MCF 10A (cell line): ENCODE measurements around the gene NRARP. TPM values are rescaled to one million over a fixed set of nuclear protein-coding genes. Genes with fewer than 3 reads are reported as not detected.
A peak's percentile ranks its signal among the peaks of the same experiment; 100 is the strongest.

Experiments
- BruUV-seq: library from RNA; stranded (reverse); fragments of 400-500 nt; replicated peaks from 2 replicates; lab custom pipeline; 2021; lab: Mats Ljungman, UMichigan
- CTCF ChIA-PET: fragments of 300-600 bp; sonication (Branson Sonifier 250); formaldehyde crosslinking; extraction: SDS; loops from one replicate; lab custom pipeline; 2021; ENCODE audit warnings: antibody characterized with exemption, inconsistent platforms; lab: Yijun Ruan, JAX
- POLR2A ChIA-PET: fragments of 300-600, 350-650 bp; sonication (Branson Sonifier 250); formaldehyde crosslinking; extraction: SDS; loops from one replicate; lab custom pipeline; 2020; ENCODE audit warnings: antibody characterized with exemption, inconsistent platforms; lab: Yijun Ruan, JAX
- DNase-seq: peaks from one replicate; pipeline ENCODE4 v3.0.0-alpha.2; 2018; ENCODE audit not compliant: unreplicated experiment
- H3K27ac Mint-ChIP-seq: one replicate; pipeline ENCODE4 v1.8.0; 2022; ENCODE audit warnings: mild to moderate bottlenecking, low read depth, mixed read lengths; ENCODE audit not compliant: unreplicated experiment
- H3K27me3 Mint-ChIP-seq: one replicate; pipeline ENCODE4 v1.8.0; 2022; ENCODE audit warnings: mixed read lengths; ENCODE audit not compliant: insufficient read depth, unreplicated experiment
- H3K36me3 Mint-ChIP-seq: one replicate; pipeline ENCODE4 v1.8.0; 2022; ENCODE audit warnings: mild to moderate bottlenecking, moderate library complexity, mixed read lengths; ENCODE audit not compliant: insufficient read depth, unreplicated experiment
- H3K4me1 Mint-ChIP-seq: one replicate; pipeline ENCODE4 v1.8.0; 2022; ENCODE audit warnings: mixed read lengths; ENCODE audit not compliant: insufficient read depth, unreplicated experiment
- H3K4me3 Mint-ChIP-seq: one replicate; pipeline ENCODE4 v1.8.0; 2022; ENCODE audit warnings: mild to moderate bottlenecking, moderate library complexity, mixed read lengths; ENCODE audit not compliant: unreplicated experiment
- H3K9me3 Mint-ChIP-seq: one replicate; pipeline ENCODE4 v1.8.0; 2022; ENCODE audit warnings: mixed read lengths; ENCODE audit not compliant: unreplicated experiment
- intact Hi-C: fragments of 100-400 bp; cut with micrococcal nuclease; formaldehyde crosslinking; loops from 2 replicates; pipeline ENCODE4 v1.14.1; 2022
- total RNA-seq: library from RNA; stranded (reverse); gene quantifications from 2 replicates; pipeline ENCODE4 v1.2.3, GENCODE V29; 2022
- TF ChIP-seq, protein P1 (sequence below): fragments of 200-600 bp; IDR thresholded peaks from one replicate; pipeline ENCODE4 v1.8.0; 2022; ENCODE audit warnings: antibody characterized with exemption, mild to moderate bottlenecking; ENCODE audit not compliant: unreplicated experiment

NRARP gene
- total RNA-seq, 1 experiment from 2014 or later = 1.4 TPM

DNA sequence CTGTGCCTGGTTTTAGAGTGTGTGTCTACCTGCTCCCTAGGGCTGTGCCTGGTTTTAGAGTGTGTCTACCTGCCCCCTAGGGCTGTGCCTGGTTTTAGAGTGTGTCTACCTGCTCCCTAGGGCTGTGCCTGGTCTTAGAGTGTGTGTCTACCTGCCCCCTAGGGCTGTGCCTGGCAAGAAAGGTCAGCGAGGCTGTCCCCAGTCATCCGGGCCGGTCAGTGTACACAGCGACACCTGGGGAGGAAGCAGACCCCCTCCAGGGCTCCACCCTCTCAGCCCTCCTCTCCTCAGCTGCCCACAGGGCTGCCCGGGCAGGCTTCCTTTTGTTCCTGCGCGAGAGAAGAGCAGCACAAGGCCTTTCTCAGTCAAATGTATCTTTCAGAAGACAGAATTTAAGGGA lies 4.1 kb downstream of the NRARP start:
- Mint-ChIP-seq H3K27me3 (peaks cover 11% of the 10 kb centered on the region), H3K36me3 (peaks cover 5% of the 10 kb centered on the region), H3K4me3 (no peak overlapping the region), H3K27ac (no peak overlapping the region), H3K4me1 (no peaks in the 10 kb centered on the region), H3K9me3 (no peaks in the 10 kb centered on the region)
- DNase-seq = no peak
- no TSS peak for BruUV-seq
- TF ChIP-seq, protein P1, sequence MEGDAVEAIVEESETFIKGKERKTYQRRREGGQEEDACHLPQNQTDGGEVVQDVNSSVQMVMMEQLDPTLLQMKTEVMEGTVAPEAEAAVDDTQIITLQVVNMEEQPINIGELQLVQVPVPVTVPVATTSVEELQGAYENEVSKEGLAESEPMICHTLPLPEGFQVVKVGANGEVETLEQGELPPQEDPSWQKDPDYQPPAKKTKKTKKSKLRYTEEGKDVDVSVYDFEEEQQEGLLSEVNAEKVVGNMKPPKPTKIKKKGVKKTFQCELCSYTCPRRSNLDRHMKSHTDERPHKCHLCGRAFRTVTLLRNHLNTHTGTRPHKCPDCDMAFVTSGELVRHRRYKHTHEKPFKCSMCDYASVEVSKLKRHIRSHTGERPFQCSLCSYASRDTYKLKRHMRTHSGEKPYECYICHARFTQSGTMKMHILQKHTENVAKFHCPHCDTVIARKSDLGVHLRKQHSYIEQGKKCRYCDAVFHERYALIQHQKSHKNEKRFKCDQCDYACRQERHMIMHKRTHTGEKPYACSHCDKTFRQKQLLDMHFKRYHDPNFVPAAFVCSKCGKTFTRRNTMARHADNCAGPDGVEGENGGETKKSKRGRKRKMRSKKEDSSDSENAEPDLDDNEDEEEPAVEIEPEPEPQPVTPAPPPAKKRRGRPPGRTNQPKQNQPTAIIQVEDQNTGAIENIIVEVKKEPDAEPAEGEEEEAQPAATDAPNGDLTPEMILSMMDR = no peak
- intact Hi-C loops = no loop called here
- POLR2A ChIA-PET = no interaction called here
- CTCF ChIA-PET = interaction anchor here (1.2 kb wide), 1 partner anchor 11 kb away, joined by 4 read pairs; no protein-coding TSS in a partner anchor

DNA sequence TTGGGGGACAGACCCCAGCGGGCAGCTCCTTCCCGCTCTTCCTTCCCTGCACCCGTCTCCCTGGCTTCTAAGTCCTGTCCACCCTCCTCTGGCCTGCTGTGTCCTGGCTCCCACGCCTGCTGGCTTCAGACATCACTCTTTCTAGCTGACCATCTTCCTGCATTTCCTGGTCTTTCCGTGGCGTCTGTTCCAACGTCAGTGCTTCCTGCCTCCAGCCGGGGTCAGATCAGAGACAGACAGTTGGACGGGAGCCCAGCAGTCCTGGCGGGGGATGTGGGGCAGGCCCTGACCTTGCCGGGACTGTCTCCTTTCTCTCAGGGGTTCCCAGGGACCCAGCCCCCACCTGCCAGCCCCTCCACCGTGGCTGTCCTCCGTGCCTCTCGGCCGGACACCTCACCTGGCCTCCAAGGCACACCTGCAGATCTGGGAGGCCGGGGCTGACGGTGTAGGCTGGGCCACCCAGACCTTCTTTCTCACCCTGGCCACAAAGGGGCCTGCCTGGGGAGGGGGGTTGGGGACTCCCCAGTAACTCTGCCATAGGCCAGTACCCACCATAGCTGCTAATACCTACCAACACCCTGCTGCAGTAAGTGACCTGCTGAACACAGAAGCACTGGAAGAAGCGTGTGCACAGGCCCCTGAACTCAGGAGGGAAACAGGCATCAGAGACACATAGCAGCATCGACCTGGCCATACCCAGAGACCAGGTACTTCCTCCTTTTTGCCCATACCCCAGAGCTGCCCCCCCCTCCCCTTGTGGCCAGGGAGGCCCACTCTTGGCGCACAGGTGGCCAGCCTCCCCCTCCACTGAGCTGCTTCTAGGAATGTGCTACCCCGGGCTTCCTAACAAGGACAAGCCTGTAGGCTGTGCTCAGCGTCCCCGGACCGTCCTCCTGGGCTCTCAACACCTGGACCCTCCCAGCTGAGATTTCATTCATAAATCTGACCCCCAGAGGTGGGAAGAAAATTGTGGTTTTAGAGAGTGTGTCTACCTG lies 5.1 kb downstream of the NRARP start:
- TF ChIP-seq, protein P1 = no peak
- H3K36me3 Mint-ChIP-seq = peaks cover 5% of the 10 kb centered on the region
- H3K4me3 Mint-ChIP-seq = peak overlapping the region; percentile 44
- H3K27ac Mint-ChIP-seq = no peak overlapping the region
- no peaks in the 10 kb centered on the region for H3K4me1 Mint-ChIP-seq
- POLR2A ChIA-PET = no interaction called here
- DNase-seq = no peak
- CTCF ChIA-PET = interaction anchor here (0.6 to 1.3 kb wide), 3 partner anchors 8 to 148 kb away, joined by 3 to 4 read pairs (median 4); no protein-coding TSS in a partner anchor
- H3K27me3 Mint-ChIP-seq = peaks cover 11% of the 10 kb centered on the region
- intact Hi-C loops = no loop called here
- no peaks in the 10 kb centered on the region for H3K9me3 Mint-ChIP-seq
- no TSS peak for BruUV-seq

DNA sequence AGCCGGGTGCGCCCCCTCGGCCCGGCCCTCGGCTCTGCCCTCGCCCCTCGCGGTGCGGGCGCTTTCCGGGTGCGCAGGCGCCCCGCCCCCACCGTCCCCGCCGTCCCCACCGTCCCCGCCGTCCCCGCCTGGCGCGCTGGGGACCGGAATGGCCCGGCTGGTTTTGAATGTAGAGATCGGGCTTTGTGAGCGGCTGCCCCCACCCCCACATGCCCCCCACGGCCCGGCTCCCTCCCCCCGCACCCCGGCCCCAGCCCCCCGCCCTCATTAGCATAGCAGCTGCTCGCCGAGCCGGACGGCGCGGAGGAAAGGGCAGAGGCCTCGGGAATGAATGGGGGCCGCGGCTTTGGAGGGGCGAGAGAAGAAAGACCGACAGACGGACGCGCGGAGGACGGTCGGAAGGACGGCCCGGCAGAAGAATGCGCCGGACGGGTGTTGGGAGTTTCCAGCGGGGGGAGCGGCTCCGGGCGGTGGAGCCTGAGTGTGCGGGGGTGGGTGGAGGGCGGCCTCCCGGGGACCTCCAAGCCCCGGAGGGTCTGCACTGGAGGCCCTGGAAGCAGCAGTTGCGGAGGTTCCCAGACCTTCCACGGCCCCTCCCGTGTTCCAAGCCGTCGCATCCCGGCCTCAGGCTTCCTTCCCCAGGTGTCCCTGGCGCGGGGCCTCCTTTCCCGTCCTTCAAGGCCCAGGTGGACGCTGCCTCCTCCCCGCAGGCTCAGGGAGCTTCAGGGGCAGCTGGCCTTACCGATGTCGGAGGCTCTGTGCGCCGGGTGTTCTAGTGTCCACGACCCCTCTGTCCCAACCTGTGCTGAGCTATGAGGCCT lies 6.0 kb downstream of the NRARP start:
- peak overlapping the region; percentile 44 for H3K4me3 Mint-ChIP-seq
- H3K36me3 Mint-ChIP-seq = peaks cover 5% of the 10 kb centered on the region
- TF ChIP-seq, protein P1 = no peak
- no TSS peak for BruUV-seq
- no peaks in the 10 kb centered on the region for H3K4me1 Mint-ChIP-seq
- H3K27me3 Mint-ChIP-seq = peaks cover 11% of the 10 kb centered on the region
- POLR2A ChIA-PET = no interaction called here
- H3K27ac Mint-ChIP-seq = no peak overlapping the region
- no peak for DNase-seq
- no peaks in the 10 kb centered on the region for H3K9me3 Mint-ChIP-seq
- CTCF ChIA-PET = interaction anchor here (0.6 to 1.3 kb wide), 2 partner anchors 8 to 149 kb away, joined by 3 to 4 read pairs; no protein-coding TSS in a partner anchor
- intact Hi-C loops = loop anchor here (2.0 kb wide), 1 partner anchor 149 kb away; no protein-coding TSS in a partner anchor
